ENCODE data around the gene C1orf159.

GRCh38 chr1:1082776-1083415 lies 33.0 kb downstream of the C1orf159 start:
- TF ChIP-seq GATA3 (IDR thresholded peaks at IDR 0.05; ENCODE audit: low read depth, low read length) (no peak), GATA2 (IDR thresholded peaks at IDR 0.05; ENCODE audit: low read depth, low read length) (no peak)

All from SH-SY5Y (cell line).